NCI-H187 treated with DMSO at 0.1 percent for 48 hours (cell line): Measurements from ENCODE around the gene NEK7.

Experiments
- DNase-seq: peaks from one replicate; lab custom pipeline; 2025; lab: John Stamatoyannopoulos, UW

The NEK7 gene

DNA sequence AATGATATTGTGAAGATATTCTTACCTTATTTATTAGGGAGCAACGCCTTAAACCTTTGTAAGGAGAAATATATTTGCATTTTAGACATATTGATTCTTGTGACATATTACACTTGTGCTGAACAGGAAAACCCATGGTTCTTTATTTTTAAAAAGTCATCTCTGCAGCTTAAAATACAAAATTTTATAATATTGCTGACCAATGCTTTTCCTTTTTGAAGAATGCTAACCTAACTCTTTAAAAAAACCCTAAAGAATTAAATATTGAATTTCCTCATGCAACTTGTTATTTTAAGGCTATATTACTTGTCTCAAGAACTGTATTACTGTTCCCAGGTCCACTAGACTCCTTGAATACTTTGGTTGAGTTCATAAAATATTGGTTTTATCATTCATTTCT lies 99.0 kb downstream of the NEK7 start:
- DNase-seq: no peak

DNA sequence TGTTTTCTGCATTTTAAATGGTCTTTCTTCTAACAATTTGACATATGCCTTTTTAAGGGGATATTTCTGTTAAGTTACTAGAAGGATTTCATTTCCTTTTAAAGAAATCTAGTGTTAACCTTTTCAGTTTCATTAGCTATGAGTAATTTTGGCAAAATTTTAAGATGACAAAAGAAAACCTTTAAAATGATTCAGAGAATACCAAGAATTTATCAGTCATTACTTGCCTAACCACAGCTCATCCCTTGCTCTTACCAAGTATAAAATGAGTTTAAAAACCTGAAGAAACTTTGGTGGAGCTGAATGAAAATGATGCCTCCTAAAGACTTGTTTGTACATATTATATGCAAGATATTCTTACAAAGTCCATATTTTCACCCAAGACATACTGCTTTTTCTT lies 101.7 kb downstream of the NEK7 start:
- DNase-seq: no peak

GRCh38 chr1:198259333-198260074 lies 102.7 kb downstream of the NEK7 start:
- DNase-seq: no peak

DNA sequence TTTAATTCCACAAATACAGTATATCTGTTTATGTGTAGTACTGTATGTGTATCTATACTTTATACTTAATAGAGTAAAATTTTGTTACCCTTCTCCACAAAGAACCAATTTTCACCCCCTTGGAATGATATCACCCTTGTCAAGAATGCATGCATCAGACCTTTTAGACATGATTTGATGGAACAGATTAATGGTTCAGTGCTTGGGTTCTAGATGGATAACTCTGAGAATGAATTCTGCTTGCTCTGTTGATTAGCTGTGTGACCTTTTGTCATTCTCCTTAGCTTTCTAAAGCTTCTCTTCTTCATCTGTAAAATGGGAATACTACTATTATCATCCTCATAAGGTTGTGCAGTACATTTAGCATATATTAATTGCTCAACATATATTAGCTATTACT lies 105.1 kb downstream of the NEK7 start:
- DNase-seq: no peak

GRCh38 chr1:198263186-198263585 lies 106.4 kb downstream of the NEK7 start:
- no peak for DNase-seq

- DNase-seq: no peak
Observed at GRCh38 chr1:198264282-198264681, 107.5 kb downstream of the NEK7 start.

- DNase-seq: no peak
Observed at GRCh38 chr1:198265073-198265661, 108.4 kb downstream of the NEK7 start.

DNA sequence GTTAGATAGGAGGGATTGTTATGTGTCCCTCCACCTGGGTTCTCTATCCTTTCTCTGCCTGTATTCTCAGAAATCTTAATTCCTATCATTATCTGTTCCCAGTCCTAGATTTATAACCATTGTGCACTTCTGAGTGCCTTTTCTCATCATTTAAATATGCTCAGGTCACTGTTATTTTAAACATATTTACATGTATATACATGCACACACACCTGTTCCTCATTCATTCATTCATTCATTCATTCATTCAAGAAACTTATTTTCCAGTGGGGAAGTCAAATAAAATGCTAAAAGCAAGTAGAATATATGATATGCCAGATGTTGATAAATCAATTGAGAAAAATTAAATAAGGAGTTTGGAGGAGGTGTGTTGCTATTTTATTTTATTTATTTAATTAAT lies 110.3 kb downstream of the NEK7 start:
- DNase-seq: no peak

- DNase-seq: no peak
Observed at GRCh38 chr1:198267921-198268320, 111.1 kb downstream of the NEK7 start.

DNA sequence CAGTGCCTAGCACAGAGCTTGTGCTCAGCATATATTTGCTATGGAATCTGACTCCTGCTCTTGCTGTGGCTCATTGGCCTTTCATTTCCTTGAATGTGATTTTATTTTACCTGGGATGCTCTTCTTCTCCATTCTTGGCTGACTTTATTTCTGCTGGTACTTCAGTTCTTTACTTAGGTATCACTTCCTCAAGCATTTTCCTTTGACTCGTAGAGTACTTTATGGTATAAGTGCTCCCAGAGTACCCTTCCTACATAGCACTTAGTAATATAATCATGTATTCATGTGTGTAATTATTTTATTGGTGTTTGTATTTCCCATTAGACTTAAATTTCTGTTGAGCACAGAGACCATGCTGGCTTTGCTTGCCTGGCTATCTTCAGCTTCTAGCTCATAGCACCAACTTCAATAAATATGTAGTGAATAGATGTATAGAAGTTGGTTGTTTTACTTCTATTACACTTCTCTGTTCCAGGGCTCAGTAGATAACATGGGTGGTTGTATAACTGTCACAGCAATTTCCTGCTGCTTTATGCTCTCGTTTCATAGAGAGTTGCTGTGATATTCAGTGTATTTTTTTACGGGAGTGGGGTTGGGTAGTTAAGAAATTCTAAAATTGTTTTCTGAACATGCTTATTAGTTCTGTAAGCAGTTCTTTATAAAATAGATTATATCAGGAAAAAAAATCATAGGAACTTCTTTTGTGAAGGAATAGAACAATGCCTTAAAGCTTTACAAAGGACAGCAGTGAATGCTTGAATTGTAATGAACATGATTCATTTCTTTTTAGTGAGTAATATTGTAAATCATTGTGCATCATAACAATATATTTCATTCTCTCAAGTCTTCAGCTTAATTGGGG lies 112.2 kb downstream of the NEK7 start:
- no peak for DNase-seq

GRCh38 chr1:198269646-198269940 lies 112.8 kb downstream of the NEK7 start:
- no peak for DNase-seq

- no peak for DNase-seq
Observed at GRCh38 chr1:198270273-198270828, 113.6 kb downstream of the NEK7 start.

- DNase-seq: no peak
Observed at GRCh38 chr1:198271467-198271866, 114.7 kb downstream of the NEK7 start.

DNA sequence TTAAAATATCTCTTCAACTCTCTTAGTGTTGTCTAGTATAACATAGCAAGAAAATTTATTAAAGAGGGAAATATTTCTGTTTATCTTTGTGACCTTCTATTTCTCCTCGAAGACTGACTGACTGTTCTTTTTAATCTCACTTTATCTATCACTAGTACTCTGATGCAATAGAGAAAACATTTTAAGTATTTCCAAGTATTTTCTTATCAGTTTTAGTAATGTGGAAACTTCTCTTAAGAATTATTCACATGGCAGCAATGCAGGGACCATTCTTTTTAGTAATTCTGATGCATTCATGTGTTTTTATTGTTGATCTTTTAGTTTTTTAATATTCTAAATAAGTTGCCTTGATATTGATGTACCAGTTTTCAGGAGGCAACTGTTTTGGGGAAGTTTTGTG lies 115.7 kb downstream of the NEK7 start:
- no peak for DNase-seq

DNA sequence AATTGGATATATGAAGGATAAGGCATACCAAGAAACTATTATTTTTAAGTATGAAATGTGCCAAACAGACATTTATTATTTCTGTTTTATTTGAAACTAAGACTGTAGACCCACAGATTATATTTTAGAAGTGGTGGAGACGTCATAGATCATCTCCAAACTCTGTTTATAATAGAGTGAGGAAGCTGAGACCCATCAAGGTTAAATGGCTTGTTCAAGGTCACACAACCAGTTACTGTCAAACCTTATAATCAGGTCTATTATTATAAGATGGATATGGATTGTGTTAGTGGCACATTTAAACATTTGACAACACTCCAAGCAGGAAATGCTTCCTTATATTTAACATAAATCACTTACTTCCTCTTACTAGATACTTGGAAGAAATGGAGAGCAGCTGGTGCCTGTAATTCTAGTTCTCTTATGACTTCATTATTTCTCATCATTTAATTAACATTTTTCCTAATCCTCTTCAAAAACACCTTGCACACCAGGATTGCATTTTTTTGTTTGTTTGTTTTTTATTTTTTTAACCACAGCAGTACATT lies 117.0 kb downstream of the NEK7 start:
- no peak for DNase-seq

- DNase-seq: no peak
Observed at GRCh38 chr1:198275597-198275996, 118.8 kb downstream of the NEK7 start.

GRCh38 chr1:198276241-198276640 lies 119.4 kb downstream of the NEK7 start:
- DNase-seq: no peak

DNA sequence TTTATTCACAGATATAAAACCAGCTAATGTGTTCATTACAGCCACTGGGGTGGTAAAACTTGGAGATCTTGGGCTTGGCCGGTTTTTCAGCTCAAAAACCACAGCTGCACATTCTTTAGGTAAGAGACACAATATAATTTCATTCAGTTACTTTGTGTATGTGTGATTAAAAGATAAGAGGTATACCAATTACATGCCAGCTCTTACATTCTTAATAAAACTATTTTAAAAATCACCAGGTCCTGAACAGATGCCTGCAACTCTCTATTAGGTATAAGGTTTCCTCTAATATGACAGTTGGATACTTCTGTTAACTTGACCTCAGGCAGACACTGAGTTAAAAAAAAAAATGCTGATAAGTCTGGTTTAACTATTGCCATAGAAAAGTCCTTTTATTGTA lies 122.1 kb downstream of the NEK7 start:
- DNase-seq: no peak

DNA sequence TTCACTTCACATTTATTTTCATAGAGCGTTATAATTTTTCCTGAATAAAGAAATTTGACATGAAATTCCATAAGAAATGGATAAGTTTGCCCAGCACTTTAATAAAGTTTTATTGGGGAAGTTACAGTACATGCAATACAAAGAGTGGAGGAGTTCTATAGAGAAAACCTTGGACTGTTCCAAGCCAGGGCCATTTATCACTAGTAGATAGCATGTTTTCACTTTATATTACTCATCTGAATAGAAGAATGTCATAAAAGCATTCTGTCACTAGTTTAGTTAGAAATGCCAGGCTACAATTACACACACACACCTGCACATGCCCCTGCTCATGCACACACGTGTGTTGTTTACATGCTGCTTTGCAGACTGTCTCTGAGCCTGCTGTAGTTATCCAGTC lies 123.3 kb downstream of the NEK7 start:
- no peak for DNase-seq

- DNase-seq: no peak
Observed at GRCh38 chr1:198281911-198282310, 125.1 kb downstream of the NEK7 start.

DNA sequence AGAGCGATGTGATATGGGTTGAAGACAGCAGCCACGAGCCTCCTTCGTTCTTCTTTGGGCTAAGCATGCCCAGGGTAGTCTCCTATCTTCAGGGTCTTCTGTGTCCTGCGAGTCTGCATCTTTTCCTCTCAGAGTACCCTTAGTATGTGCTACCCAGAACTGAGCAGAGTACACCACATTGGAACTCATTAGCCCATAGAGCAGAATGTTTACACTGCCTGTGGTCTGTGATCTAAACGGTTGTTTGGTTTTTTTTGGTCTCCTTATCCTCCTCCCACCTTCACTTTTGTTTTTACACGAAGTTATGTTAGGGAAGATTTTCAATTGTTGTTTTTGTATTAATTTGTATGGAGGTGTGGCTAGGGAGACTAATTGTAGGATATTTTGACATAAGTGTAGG lies 126.4 kb downstream of the NEK7 start:
- DNase-seq: no peak

GRCh38 chr1:198287916-198288315 lies 131.1 kb downstream of the NEK7 start:
- DNase-seq: no peak
